ENCODE results near the gene NOS2. TPM values are rescaled to one million over a fixed set of nuclear protein-coding genes. Genes with fewer than 3 reads are reported as not detected.
"Not testable (repeated sequence)": the region's sequence is repeated elsewhere in the genome, so short reads cannot be mapped to it uniquely, and the experiment has no call there.

Gene NOS2
- total RNA-seq, 1 donor, result not detected

- H3K4me3 ChIP-seq (ENCODE audit: low read depth, low read length), result no peak overlapping the region
- no peak for DNase-seq (ENCODE audit: low read depth)
- TF ChIP-seq CTCF (IDR thresholded peaks at IDR 0.05; ENCODE audit: insufficient read depth, low read length), result no peak
These were observed 31.4 kb downstream of the NOS2 start for GRCh38 chr17:27768858-27769410.

GRCh38 chr17:27766438-27766837, 33.9 kb downstream of the NOS2 start:
- no peak for TF ChIP-seq CTCF (IDR thresholded peaks at IDR 0.05; ENCODE audit: insufficient read depth, low read length)
- no peak for DNase-seq (ENCODE audit: low read depth)
- no peak overlapping the region for H3K4me3 ChIP-seq (ENCODE audit: low read depth, low read length)

GRCh38 chr17:27765353-27765752, 35.0 kb downstream of the NOS2 start:
- no peak for TF ChIP-seq CTCF (IDR thresholded peaks at IDR 0.05; ENCODE audit: insufficient read depth, low read length)
- DNase-seq (ENCODE audit: low read depth), result no peak
- no peak overlapping the region for H3K4me3 ChIP-seq (ENCODE audit: low read depth, low read length)

GRCh38 chr17:27764589-27764988, 35.7 kb downstream of the NOS2 start:
- no peak for DNase-seq (ENCODE audit: low read depth)
- no peak overlapping the region for H3K4me3 ChIP-seq (ENCODE audit: low read depth, low read length)
- TF ChIP-seq CTCF (IDR thresholded peaks at IDR 0.05; ENCODE audit: insufficient read depth, low read length), result no peak

- TF ChIP-seq CTCF (IDR thresholded peaks at IDR 0.05; ENCODE audit: insufficient read depth, low read length), result no peak
- DNase-seq (ENCODE audit: low read depth), result peak; percentile 51
- H3K4me3 ChIP-seq (ENCODE audit: low read depth, low read length), result no peak overlapping the region
These were observed 37.6 kb downstream of the NOS2 start for GRCh38 chr17:27762527-27763305.

- DNase-seq (ENCODE audit: low read depth); H3K4me3 ChIP-seq (ENCODE audit: low read depth, low read length): not testable (repeated sequence)
These were observed 39.4 kb downstream of the NOS2 start for GRCh38 chr17:27760931-27761330.

GRCh38 chr17:27760069-27760885, 40.1 kb downstream of the NOS2 start:
- no peak overlapping the region for H3K4me3 ChIP-seq (ENCODE audit: low read depth, low read length)
- peak; percentile 42 for DNase-seq (ENCODE audit: low read depth)
- peak; percentile 83 for TF ChIP-seq CTCF (IDR thresholded peaks at IDR 0.05; ENCODE audit: insufficient read depth, low read length)

Measured in fibroblast of the aortic adventitia (primary cell).